Endodermal cell (in vitro differentiated cells): ENCODE data around the gene DCAF4. TPM values are rescaled to one million over a fixed set of nuclear protein-coding genes. Genes with fewer than 3 reads are reported as not detected.

ENCODE experiments used
- DNase-seq: peaks from one replicate; pipeline ENCODE4 v3.0.0-alpha.2; 2017
- H3K27ac ChIP-seq: 2 replicates; pipeline ENCODE4 v1.5.1; 2013; ENCODE audit warnings: mild to moderate bottlenecking, low read depth, low read length, moderate library complexity
- H3K27me3 ChIP-seq: 2 replicates; pipeline ENCODE4 v1.6.1; 2013; ENCODE audit warnings: mild to moderate bottlenecking, low read length, moderate library complexity; ENCODE audit not compliant: insufficient read depth, control insufficient read depth, poor library complexity, severe bottlenecking
- H3K36me3 ChIP-seq: 2 replicates; pipeline ENCODE4 v1.7.0; 2013; ENCODE audit warnings: mild to moderate bottlenecking, low read length, moderate library complexity; ENCODE audit not compliant: control insufficient read depth, insufficient read depth
- H3K4me1 ChIP-seq: one replicate; pipeline ENCODE4 v1.7.0; 2013; ENCODE audit warnings: low read length; ENCODE audit not compliant: control insufficient read depth, insufficient read depth
- H3K4me3 ChIP-seq: 2 replicates; pipeline ENCODE4 v1.5.1; 2013; ENCODE audit warnings: mild to moderate bottlenecking, low read length, moderate library complexity
- H3K9ac ChIP-seq: 2 replicates; pipeline ENCODE4 v1.6.1; 2013; ENCODE audit warnings: mild to moderate bottlenecking, low read length, moderate library complexity; ENCODE audit not compliant: poor library complexity, severe bottlenecking; ENCODE audit errors: extremely low read depth
- H3K9me3 ChIP-seq: 2 replicates; pipeline ENCODE4 v1.6.1; 2013; ENCODE audit warnings: mild to moderate bottlenecking, low read length, moderate library complexity; ENCODE audit not compliant: control insufficient read depth
- H3K27ac Mint-ChIP-seq: 2 replicates; pipeline ENCODE4 v1.8.0; 2020; ENCODE audit warnings: mixed read lengths
- H3K27me3 Mint-ChIP-seq: 2 replicates; pipeline ENCODE4 v1.8.0; 2021; ENCODE audit warnings: mild to moderate bottlenecking, mixed read lengths; ENCODE audit not compliant: insufficient read depth
- H3K36me3 Mint-ChIP-seq: 2 replicates; pipeline ENCODE4 v1.8.0; 2020; ENCODE audit warnings: low read depth, mixed read lengths
- H3K4me1 Mint-ChIP-seq: 2 replicates; pipeline ENCODE4 v1.8.0; 2020; ENCODE audit warnings: mixed read lengths
- H3K4me3 Mint-ChIP-seq: 2 replicates; pipeline ENCODE4 v1.8.0; 2020; ENCODE audit warnings: mild to moderate bottlenecking, moderate library complexity, mixed read lengths
- H3K9me3 Mint-ChIP-seq: 2 replicates; pipeline ENCODE4 v1.8.0; 2020; ENCODE audit warnings: mild to moderate bottlenecking, mixed read lengths
- CTCF ChIP-seq: fragments of 200-600 bp; sonication (generic); conservative IDR thresholded peaks from 2 replicates; pipeline ENCODE4 v1.5.0; 2021; ENCODE audit warnings: antibody characterized with exemption, mild to moderate bottlenecking
- WGBS, 2 experiments: methylation state at CpG; one replicate each; pipeline versions ENCODE4 v1.1.5 to v1.1.7; 2013; ENCODE audit warnings: missing lambda C conversion rate in 2 of 2, mixed read lengths in 1 of 2; ENCODE audit not compliant: insufficient coverage in 1 of 2, insufficient read length in 1 of 2; 5-methylcytosine and 5-hydroxymethylcytosine counted together
- total RNA-seq, 2 donors: library from RNA; stranded (reverse); fragmentation: NEBNext Ultra II Directional in 1 of 2; extraction: Animal tissue kit (Norgen Biotek cat#: 25700) in 1 of 2; gene quantifications; 2 replicates in 1 of 2; 3 replicates in 1 of 2; pipeline ENCODE4 v1.2.1, GENCODE V29; 2021

The DCAF4 gene
- total RNA-seq, 2 donors from 2014 or later, result 16.4 to 17.7 TPM

GRCh38 chr14:72887514-72887913, 38.8 kb upstream of the DCAF4 start:
- no peak overlapping the region for H3K9ac ChIP-seq
- H3K27me3 ChIP-seq, result peaks cover 24% of the 10 kb centered on the region
- peaks cover 5% of the 10 kb centered on the region for H3K9me3 ChIP-seq
- Mint-ChIP-seq H3K4me3 (no peak overlapping the region), H3K4me1 (peaks cover 43% of the 10 kb centered on the region), H3K27me3 (peaks cover 41% of the 10 kb centered on the region), H3K9me3 (peaks cover 14% of the 10 kb centered on the region), H3K36me3 (no peaks in the 10 kb centered on the region), H3K27ac (peak overlapping the region; percentile 7)
- H3K36me3 ChIP-seq, result no peaks in the 10 kb centered on the region
- no peaks in the 10 kb centered on the region for H3K4me1 ChIP-seq
- no peak overlapping the region for H3K27ac ChIP-seq
- peak; percentile 55 for DNase-seq
- 84 to 86% methylated on average over 2 to 3 of the region's 3 CpGs for WGBS, 2 experiments
- no peak overlapping the region for H3K4me3 ChIP-seq
- TF ChIP-seq CTCF, result no peak

DNA sequence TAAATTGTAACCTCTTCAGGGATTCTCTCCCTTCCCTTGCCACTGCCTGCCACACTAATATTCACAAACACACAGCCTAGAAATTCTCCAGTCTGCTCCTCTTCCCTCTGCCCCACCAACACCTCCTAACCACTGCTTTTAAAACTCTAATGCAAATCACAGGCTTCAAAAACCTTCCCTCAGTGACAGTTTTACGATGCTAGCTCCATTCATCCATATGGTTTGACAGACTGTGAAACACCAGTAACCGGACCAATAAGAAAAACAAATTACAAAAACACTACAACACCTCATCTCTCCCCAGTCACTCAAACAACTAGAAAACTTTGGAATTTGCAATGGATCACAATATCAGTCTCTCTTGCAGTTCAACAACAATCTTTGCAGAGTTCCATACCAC, 38.1 kb upstream of the DCAF4 start:
- 71 to 90% methylated on average over 2 of the region's 2 CpGs for WGBS, 2 experiments
- Histone ChIP-seq H3K4me3 (no peak overlapping the region), H3K4me1 (no peaks in the 10 kb centered on the region), H3K27me3 (peaks cover 31% of the 10 kb centered on the region), H3K36me3 (no peaks in the 10 kb centered on the region), H3K9ac (no peak overlapping the region), H3K9me3 (peaks cover 5% of the 10 kb centered on the region), H3K27ac (no peak overlapping the region)
- Mint-ChIP-seq H3K4me1 (peaks cover 43% of the 10 kb centered on the region), H3K9me3 (peaks cover 14% of the 10 kb centered on the region), H3K27me3 (peaks cover 48% of the 10 kb centered on the region), H3K27ac (no peak overlapping the region), H3K36me3 (no peaks in the 10 kb centered on the region), H3K4me3 (no peak overlapping the region)
- TF ChIP-seq CTCF, result no peak
- DNase-seq, result no peak

GRCh38 chr14:72888636-72889201, 37.5 kb upstream of the DCAF4 start:
- WGBS, 2 experiments, result 80 to 100% methylated on average over 1 to 2 of the region's 2 CpGs
- Histone ChIP-seq H3K36me3 (no peaks in the 10 kb centered on the region), H3K4me3 (no peak overlapping the region), H3K9me3 (peaks cover 5% of the 10 kb centered on the region), H3K4me1 (no peaks in the 10 kb centered on the region), H3K27me3 (peaks cover 33% of the 10 kb centered on the region), H3K27ac (no peak overlapping the region), H3K9ac (no peak overlapping the region)
- Mint-ChIP-seq H3K9me3 (peaks cover 14% of the 10 kb centered on the region), H3K36me3 (no peaks in the 10 kb centered on the region), H3K4me3 (no peak overlapping the region), H3K27me3 (peaks cover 50% of the 10 kb centered on the region), H3K4me1 (peaks cover 42% of the 10 kb centered on the region), H3K27ac (no peak overlapping the region)
- peak; percentile 12 for DNase-seq
- no peak for TF ChIP-seq CTCF
